K562 (cell line): ENCODE measurements around the gene LRP2. TPM values are rescaled to one million over a fixed set of nuclear protein-coding genes. Genes with fewer than 3 reads are reported as not detected.
A peak's percentile ranks its signal among the peaks of the same experiment; 100 is the strongest.

Experiments
- ATAC-seq: fragments of 200-7000 bp; cut with Tn5 transposase; 3 replicates; pipeline ENCODE4 v1.9.1; 2020; ENCODE audit warnings: moderate library complexity
- BruUV-seq: library from RNA; stranded (reverse); fragments of 400-500 nt; replicated peaks from 2 replicates; lab custom pipeline; 2021; lab: Mats Ljungman, UMichigan
- CTCF ChIA-PET: fragments of 300-600 bp; formaldehyde crosslinking; extraction: SDS; loops from one replicate; lab custom pipeline; 2021; ENCODE audit warnings: low intra/inter-chr PET ratio; lab: Yijun Ruan, JAX
- POLR2A ChIA-PET: fragments of 300-600, 350-650 bp; sonication (Branson Sonifier 250); formaldehyde crosslinking; extraction: SDS; loops from one replicate; lab custom pipeline; 2021; ENCODE audit warnings: antibody characterized with exemption, inconsistent platforms; lab: Yijun Ruan, JAX
- DNase-seq, 4 experiments: peaks; one replicate each; pipeline versions ENCODE4 v3.0.0 to v3.0.0-alpha.2; 2011 to 2018; ENCODE audit warnings: low spot score in 3 of 4, mixed read lengths in 3 of 4; ENCODE audit errors: extremely low read depth in 1 of 4
- FAIRE-seq: peaks from 2 replicates; lab custom pipeline; 2011; peaks lifted over from hg19 to GRCh38; lab: Jason Lieb, UNC
- H2AFZ ChIP-seq: 2 replicates; pipeline ENCODE4 v1.6.0; 2011; ENCODE audit warnings: low read depth, low read length, control low read depth, inconsistent platforms
- H3K27ac ChIP-seq: fragments of 200-600 bp; 3 replicates; pipeline ENCODE4 v1.8.0; 2011; ENCODE audit warnings: low read depth, mild to moderate bottlenecking, control low read depth, inconsistent platforms, low read length, moderate library complexity, mixed read lengths; ENCODE audit errors: extremely low read depth
- H3K27me3 ChIP-seq, 2 experiments: fragments of 300-600 bp in 1 of 2; 2 replicates in 1 of 2; 3 replicates in 1 of 2; pipeline versions ENCODE4 v1.6.0 to v1.8.0; 2011; ENCODE audit warnings: inconsistent platforms in 2 of 2, low read length in 2 of 2, mild to moderate bottlenecking in 1 of 2, mixed read lengths in 1 of 2, moderate library complexity in 1 of 2; ENCODE audit not compliant: control insufficient read depth in 2 of 2, insufficient read depth in 2 of 2
- H3K36me3 ChIP-seq: fragments of 300-600 bp; 3 replicates; pipeline ENCODE4 v1.8.0; 2011; ENCODE audit warnings: mild to moderate bottlenecking, low read length, inconsistent platforms; ENCODE audit not compliant: control insufficient read depth, insufficient read depth
- H3K4me1 ChIP-seq, 2 experiments: fragments of 200-600 bp in 1 of 2; replicated peaks in 1 of 2; 2 replicates in 1 of 2; 3 replicates in 1 of 2; pipeline versions ENCODE4 v1.5.1 to v1.8.0; 2011; ENCODE audit warnings: inconsistent platforms in 2 of 2, low read length in 2 of 2, mild to moderate bottlenecking in 1 of 2, mixed read lengths in 1 of 2, moderate library complexity in 1 of 2; ENCODE audit not compliant: control insufficient read depth in 2 of 2, insufficient read depth in 2 of 2
- H3K4me2 ChIP-seq: 2 replicates; pipeline ENCODE4 v1.6.1; 2011; ENCODE audit warnings: low read length, control low read depth, inconsistent platforms, mixed read lengths; ENCODE audit not compliant: insufficient read depth
- H3K4me3 ChIP-seq: fragments of 200-600 bp; sonication (generic), shearing (Covaris generic); 2 replicates; pipeline ENCODE4 v1.5.1; 2016; ENCODE audit warnings: control low read depth, inconsistent platforms
- H3K79me2 ChIP-seq: fragments of 200-600 bp; 3 replicates; pipeline ENCODE4 v1.8.0; 2011; ENCODE audit warnings: low read length, inconsistent platforms; ENCODE audit not compliant: control insufficient read depth, insufficient read depth
- H3K9ac ChIP-seq, 2 experiments: 2 replicates each; pipeline versions ENCODE4 v1.6.0 to v1.6.1; 2011; ENCODE audit warnings: low read depth in 2 of 2, low read length in 2 of 2, control low read depth in 1 of 2, inconsistent platforms in 1 of 2, mild to moderate bottlenecking in 1 of 2, mixed read lengths in 1 of 2; ENCODE audit not compliant: insufficient read depth in 1 of 2
- H3K9me1 ChIP-seq: one replicate; pipeline ENCODE4 v1.6.0; 2011; ENCODE audit warnings: inconsistent platforms, mild to moderate bottlenecking, low read length, moderate library complexity; ENCODE audit not compliant: control insufficient read depth, insufficient read depth
- H3K9me3 ChIP-seq: replicated peaks from 2 replicates; pipeline ENCODE4 v1.5.1; 2011; ENCODE audit warnings: low read depth, low read length, inconsistent platforms; ENCODE audit not compliant: control insufficient read depth, insufficient read depth
- H4K20me1 ChIP-seq: replicated peaks from 2 replicates; pipeline ENCODE4 v1.6.1; 2011; ENCODE audit warnings: low read length, inconsistent platforms, mixed read lengths; ENCODE audit not compliant: control insufficient read depth, insufficient read depth
- ARID1B ChIP-seq: fragments of 450-650 bp; IDR thresholded peaks from 2 replicates; pipeline ENCODE4 v1.6.1; 2016; ENCODE audit warnings: antibody characterized with exemption, mild to moderate bottlenecking, inconsistent platforms
- CEBPG ChIP-seq, 3 experiments: fragments of 200-800 bp in 1 of 3; sonication (Bioruptor generic) in 1 of 3; sonication (generic) in 1 of 3; formaldehyde crosslinking in 1 of 3; IDR thresholded peaks in 2 of 3; conservative IDR thresholded peaks in 1 of 3; 2 replicates each; pipeline versions ENCODE4 v1.6.1 to v1.8.0; 2016 to 2022; ENCODE audit warnings: missing compliant biosample characterization in 2 of 3, missing genetic modification characterization in 2 of 3, mild to moderate bottlenecking in 1 of 3, missing genetic modification reagents in 1 of 3
- CREM ChIP-seq: IDR thresholded peaks from 2 replicates; pipeline ENCODE4 v1.6.1; 2014; ENCODE audit warnings: antibody characterized with exemption, low read depth
- SUPT5H ChIP-seq: fragments of 450-650 bp; IDR thresholded peaks from 2 replicates; pipeline ENCODE4 v1.6.1; 2016
- WGBS: fragments of 100-300 bp; shearing (Covaris generic); methylation state at CpG from one replicate; pipeline ENCODE4 v1.1.6; 2016; ENCODE audit warnings: low coverage, mixed read lengths; ENCODE audit not compliant: insufficient coverage; ENCODE audit errors: missing lambda C conversion rate; 5-methylcytosine and 5-hydroxymethylcytosine counted together
- in situ Hi-C: fragments of 300-500 bp; cut with MboI; formaldehyde crosslinking; loops from 4 replicates; pipeline ENCODE4 v1.15.0; 2018; ENCODE audit warnings: inconsistent platforms, mixed read lengths
- intact Hi-C: fragments of 100-400 bp; cut with micrococcal nuclease; formaldehyde crosslinking; loops from 2 replicates; pipeline ENCODE4 v1.14.2; 2022
- polyA plus RNA-seq, 8 experiments: library from polyadenylated mRNA; depleted of rRNA in 4 of 8; stranded (reverse) in 5 of 8; unstranded in 3 of 8; fragments of >200 nt; fragmentation: Nextera tagmentation in 2 of 8; fragmentation: Illumina TruSeq in 1 of 8; extraction: Ambion mirVana in 2 of 8; extraction: Trizol in 1 of 8; gene quantifications; 2 replicates each; pipeline versions ENCODE4 v1.2.1 to v1.2.3, GENCODE V29; 2011 to 2014; ENCODE audit warnings: inconsistent platforms in 1 of 8, missing spikeins in 1 of 8
- total RNA-seq, 7 experiments: library from RNA; depleted of rRNA in 6 of 7; stranded (reverse); fragments of >200 nt in 6 of 7; fragmentation: Illumina TruSeq in 2 of 7; extraction: Trizol in 2 of 7; gene quantifications; 2 replicates each; pipeline versions ENCODE4 v1.2.1 to v1.2.3, GENCODE V29; 2011 to 2021; ENCODE audit warnings: low replicate concordance in 1 of 7
- TF ChIP-seq, protein P1 (sequence below), 2 experiments: fragments of 450-650 bp in 1 of 2; sonication (generic) in 1 of 2; formaldehyde crosslinking in 1 of 2; IDR thresholded peaks in 1 of 2; conservative IDR thresholded peaks in 1 of 2; 2 replicates each; pipeline versions ENCODE4 v1.6.1 to v1.8.1; 2016 to 2023; ENCODE audit warnings: mild to moderate bottlenecking in 2 of 2, moderate library complexity in 2 of 2, inconsistent platforms in 1 of 2, missing genetic modification reagents in 1 of 2

The LRP2 gene
- total and polyA plus RNA-seq, 9 of the 15 experiments (the other 6 are each of a cell fraction or from before 2014, with no cell fraction given): 0.04 to 0.18 (median 0.11) TPM; not detected in 1

DNA sequence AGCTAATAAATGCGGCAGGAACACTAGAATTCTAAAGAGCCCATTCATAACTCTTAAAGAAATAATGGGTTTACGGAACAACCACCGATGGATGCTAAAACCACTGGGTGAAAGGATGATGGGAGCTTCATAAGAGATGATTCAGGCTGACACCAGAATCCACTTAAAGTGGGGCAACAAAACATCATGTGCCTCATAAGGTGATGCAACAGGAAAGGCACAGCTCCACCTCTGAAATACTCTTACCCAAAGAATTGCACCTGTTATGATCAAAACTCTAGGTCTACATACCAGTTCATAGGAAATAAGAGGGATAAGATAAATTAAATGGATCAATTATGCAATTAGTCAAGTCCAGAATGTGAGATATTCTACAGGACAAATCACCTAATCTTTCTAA is 161.6 kb downstream of the LRP2 start (continued):
- TF ChIP-seq CEBPG (CRISPR knock-in tag; IDR thresholded peaks at IDR 0.05) (no peak), CEBPG (tag; conservative IDR thresholded peaks at IDR 0.05 in 1 of 2, IDR thresholded peaks at IDR 0.05 in 1 of 2) (peak; percentile 45 to 82; a peak in 2 of 4 replicates), ARID1B (no peak)
- TF ChIP-seq, protein P1, sequence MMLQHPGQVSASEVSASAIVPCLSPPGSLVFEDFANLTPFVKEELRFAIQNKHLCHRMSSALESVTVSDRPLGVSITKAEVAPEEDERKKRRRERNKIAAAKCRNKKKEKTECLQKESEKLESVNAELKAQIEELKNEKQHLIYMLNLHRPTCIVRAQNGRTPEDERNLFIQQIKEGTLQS (IDR thresholded peaks at IDR 0.05): peak; percentile 53
- TF ChIP-seq, protein P1 (CRISPR knock-in tag; conservative IDR thresholded peaks at IDR 0.05): no peak
- TF ChIP-seq, all 486 proteins: peak for 3

DNA sequence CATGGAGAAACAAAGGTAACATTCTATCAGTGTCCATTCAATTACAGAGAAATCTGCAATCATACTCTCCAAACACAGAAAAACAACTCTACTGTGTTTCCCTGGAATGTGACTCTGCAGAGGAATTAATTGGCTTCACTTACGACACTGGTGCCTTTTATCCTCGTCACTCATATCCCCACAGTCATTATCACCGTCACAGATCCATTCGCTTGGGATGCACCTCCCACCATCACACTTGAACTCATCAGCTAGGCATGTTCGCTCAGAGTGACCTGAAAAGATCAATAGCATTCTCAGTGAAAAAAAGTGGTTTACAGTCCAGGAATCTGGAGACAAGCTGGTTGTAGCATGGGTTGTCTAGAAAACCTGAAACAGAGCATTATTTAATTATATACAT is 168.7 kb downstream of the LRP2 start:
- no peaks in the 10 kb centered on the region for H3K9me3 ChIP-seq
- H3K27ac ChIP-seq: no peak overlapping the region
- WGBS: 10% methylated on average over 5 of the region's 5 CpGs
- no peaks in the 10 kb centered on the region for H3K9me1 ChIP-seq
- H3K4me1 ChIP-seq: peaks cover 0 to 28% of the 10 kb centered on the region in 2 experiments; a peak in 3 of 5 replicates
- FAIRE-seq: no peak
- H3K4me3 ChIP-seq: no peak overlapping the region
- no peaks in the 10 kb centered on the region for H3K79me2 ChIP-seq
- TF ChIP-seq CREM: 0 out of 2 replicates have a peak, but pooled peaks have one; percentile 23
- TF ChIP-seq SUPT5H: no peak
- ChIA-PET CTCF (no interaction called here), POLR2A (interaction anchor here (0.9 to 1.5 kb wide), 2 partner anchors 12 to 18 kb away, joined by 3 read pairs; no protein-coding TSS in a partner anchor)
- 0 out of 5 replicates have a peak, but pooled peaks cover 0 to 2% of the 10 kb centered on the region in 2 experiments for H3K27me3 ChIP-seq
- H3K9ac ChIP-seq: no peak overlapping the region
- ATAC-seq: no peak
- intact Hi-C loops (no loop called here), in situ Hi-C loops (no loop called here)
- no peak for DNase-seq
- no peak overlapping the region for H3K4me2 ChIP-seq
- BruUV-seq: no TSS peak
- no peak overlapping the region; the same call in 1 of the 2 replicates for H2AFZ ChIP-seq
- no peaks in the 10 kb centered on the region for H3K36me3 ChIP-seq
- H4K20me1 ChIP-seq: no peaks in the 10 kb centered on the region
